Measurements from ENCODE around the gene UBA1.

The UBA1 gene

DNA sequence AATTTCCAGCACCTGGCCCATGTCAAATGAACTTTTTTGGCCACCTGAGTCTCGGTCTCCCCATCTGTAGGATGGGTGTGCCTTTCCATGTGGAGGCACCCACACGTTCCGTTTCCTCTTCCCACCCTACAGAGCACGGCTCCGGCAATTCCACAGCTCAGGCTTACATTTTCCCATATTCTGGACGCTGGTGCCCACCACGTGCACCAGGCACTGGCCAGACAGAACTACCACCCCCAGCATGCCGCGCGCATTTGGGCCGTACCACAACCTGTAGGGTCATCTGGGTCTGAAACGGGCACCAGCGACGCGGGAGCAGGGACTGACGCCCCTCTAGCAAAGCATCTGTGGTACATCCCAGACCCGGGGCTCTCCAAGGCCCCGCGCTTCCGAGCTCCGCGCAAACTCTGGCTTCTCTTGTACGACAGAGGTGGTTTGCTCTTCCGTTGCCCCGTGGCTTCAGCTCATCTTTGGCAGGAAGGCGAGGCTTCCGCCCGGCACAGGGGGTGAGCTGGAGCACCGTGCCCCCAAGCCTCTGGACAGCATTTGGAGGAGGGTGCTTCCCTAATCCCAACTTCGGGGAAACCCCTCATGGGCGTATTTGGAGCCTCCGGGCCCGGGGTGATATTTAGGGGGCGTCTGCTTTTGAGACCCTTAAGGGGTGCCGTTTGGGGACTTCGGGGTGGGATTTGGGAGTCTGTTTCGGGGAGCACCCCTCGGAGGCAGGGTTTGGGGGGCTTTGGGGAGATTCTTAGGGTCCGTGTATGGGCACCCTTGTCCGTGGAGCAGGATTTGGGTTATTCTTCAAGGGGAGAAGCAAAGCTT is 3.0 kb upstream of the UBA1 start:
- peak; percentile 65 for DNase-seq

DNA sequence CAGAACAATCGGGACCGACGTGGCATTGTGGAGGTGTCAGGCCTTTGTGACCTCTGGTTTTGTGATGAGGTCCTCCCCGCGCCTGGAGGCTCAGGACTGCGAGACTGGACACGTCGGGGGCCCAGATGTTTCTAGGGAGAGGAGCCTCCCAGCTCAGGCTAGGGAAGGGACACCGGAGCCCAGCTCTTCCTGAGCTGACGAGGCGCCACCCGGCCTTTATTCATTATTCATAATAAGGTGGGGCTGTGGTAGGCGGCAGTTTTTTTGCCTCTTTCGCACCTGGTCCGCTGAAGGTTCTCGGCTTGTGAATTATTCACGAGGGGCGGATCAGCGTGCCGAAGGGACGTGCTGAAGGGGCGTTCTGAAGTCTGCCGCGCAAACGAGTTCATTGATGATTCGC is 2.3 kb upstream of the UBA1 start:
- DNase-seq: no peak

GRCh38 chrX:47191806-47192401 is 1.7 kb upstream of the UBA1 start:
- no peak for DNase-seq

GRCh38 chrX:47194194-47194787 is 662 bp downstream of the UBA1 start:
- no peak for DNase-seq

DNA sequence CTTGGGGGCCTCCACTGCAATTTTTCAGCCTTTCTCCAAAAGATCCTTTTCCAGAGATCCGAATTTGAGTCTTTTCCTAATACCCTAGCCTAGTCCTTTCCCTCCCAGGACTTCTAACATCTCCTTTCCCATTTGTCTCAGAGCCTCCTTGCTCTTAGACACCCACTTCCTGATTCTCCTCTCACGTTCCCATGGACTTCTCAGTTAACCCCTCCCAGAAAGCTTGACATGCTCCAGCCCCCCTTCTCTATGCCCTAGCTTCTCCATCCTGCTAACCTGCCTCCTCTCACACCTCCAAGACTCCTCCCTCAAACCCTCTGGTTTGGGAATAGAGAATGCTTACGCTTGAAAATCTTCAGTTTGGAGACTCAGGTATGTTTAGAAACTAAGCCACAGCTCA is 2.5 kb downstream of the UBA1 start:
- DNase-seq: no peak

DNA sequence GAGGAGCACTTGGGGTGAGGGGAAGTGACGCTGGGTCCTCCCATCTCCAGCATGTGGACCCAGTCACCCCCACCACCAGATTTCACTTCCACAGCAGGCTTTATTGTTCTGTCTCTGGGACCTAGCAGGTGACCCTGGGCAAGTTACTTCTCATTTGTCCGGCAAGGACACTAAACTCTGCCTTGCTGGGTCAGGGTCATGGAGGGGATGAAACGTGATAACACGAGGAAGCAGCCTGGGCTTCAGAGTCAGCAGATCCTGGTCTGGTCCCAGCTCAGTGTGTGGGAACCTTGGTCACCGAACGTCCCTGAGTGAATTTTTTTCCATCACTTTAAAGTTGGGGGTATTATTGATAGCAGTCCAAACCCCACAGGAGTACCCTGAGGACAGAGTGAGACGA is 3.9 kb downstream of the UBA1 start:
- DNase-seq: no peak

GRCh38 chrX:47198026-47198686 is 4.5 kb downstream of the UBA1 start:
- no peak for DNase-seq

DNA sequence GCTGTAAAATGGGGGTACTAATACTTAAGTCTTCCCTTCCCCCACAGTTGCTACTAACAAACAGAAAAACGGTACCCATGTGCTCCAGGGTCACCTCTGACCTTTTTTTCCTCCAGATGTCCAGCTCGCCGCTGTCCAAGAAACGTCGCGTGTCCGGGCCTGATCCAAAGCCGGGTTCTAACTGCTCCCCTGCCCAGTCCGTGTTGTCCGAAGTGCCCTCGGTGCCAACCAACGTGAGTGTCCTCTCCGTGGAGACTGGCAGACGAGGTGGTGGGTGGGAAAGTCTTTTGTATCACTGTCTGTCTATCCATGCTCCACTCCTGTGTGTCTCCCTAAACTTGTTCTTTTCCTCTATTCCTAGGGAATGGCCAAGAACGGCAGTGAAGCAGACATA is 5.1 kb downstream of the UBA1 start:
- no peak for DNase-seq

DNA sequence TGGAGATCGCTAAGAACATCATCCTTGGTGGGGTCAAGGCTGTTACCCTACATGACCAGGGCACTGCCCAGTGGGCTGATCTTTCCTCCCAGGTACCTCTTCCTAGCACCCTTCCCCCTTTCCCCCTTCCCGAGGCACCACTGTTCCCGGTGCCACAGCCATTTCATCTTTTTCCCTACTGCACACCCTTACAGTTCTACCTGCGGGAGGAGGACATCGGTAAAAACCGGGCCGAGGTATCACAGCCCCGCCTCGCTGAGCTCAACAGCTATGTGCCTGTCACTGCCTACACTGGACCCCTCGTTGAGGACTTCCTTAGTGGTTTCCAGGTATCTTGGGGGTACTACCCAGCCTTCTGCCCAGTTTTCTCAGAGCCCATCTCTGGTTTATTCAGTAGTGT is 5.7 kb downstream of the UBA1 start:
- DNase-seq: no peak

DNA sequence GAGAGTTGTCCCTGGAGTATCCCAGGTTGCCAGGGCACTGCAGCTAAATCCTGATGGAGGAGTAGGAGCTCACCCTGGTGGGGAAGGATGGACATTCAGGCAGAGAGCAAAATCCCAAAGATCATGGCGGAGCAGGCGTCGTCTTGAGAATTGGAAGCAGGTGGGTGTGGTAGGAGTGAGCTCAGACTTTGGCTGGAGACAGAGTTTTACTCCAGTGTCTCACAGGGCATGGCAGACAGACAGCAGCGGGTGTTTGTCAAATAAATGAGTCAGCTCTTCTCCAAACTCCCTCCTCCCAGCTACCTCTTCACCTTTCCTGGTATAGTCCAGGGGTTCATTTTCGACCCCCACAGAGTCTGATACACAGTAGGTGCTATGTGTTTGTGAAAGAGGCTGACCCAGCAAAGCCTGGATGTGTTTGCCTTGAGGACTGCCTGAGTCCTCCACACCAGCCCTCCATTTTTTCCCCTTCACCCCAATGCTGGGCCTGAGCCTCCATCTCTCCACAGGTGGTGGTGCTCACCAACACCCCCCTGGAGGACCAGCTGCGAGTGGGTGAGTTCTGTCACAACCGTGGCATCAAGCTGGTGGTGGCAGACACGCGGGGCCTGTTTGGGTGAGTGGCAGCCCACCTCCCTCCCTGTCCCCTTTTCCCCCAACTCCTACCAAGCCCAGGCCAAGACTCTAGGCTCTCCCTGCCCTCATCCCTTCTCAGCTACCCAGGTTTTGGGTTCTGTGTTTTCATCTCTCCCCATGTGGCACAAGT is 6.9 kb downstream of the UBA1 start:
- no peak for DNase-seq

DNA sequence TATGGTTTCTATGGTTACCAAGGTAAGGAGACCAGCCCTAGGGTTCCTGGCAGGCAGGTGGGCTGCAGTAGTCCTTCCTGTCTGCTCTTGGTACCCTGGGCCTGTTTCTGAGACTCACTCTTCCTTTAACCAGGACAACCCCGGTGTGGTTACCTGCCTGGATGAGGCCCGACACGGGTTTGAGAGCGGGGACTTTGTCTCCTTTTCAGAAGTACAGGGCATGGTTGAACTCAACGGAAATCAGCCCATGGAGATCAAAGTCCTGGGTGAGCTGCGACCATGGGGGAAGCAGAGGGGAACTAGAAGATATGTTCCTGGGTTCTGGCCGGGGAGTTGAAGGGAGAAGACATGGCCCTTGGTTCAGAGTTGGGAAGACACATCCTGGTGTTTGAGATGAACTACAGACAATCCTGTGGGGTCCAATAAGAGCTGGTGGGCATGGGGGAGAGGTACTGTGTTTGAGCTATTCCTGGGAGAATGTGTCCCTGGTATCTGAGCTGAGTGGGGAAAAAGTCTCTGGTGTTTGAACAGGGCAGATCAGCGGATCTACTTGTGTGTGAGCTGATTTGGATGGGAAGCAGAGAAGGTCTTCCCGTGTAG is 7.8 kb downstream of the UBA1 start:
- no peak for DNase-seq

DNA sequence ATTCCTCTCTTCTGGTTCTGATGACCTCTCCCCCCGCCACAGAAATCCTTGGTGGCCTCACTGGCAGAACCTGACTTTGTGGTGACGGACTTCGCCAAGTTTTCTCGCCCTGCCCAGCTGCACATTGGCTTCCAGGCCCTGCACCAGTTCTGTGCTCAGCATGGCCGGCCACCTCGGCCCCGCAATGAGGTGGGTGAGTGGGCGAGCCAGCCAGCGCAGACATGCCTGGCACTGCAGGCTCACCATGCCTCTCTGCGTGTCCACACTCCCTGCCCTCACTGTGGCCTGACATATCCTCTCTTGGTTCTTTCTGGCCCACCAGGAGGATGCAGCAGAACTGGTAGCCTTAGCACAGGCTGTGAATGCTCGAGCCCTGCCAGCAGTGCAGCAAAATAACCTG is 8.7 kb downstream of the UBA1 start:
- DNase-seq: no peak

DNA sequence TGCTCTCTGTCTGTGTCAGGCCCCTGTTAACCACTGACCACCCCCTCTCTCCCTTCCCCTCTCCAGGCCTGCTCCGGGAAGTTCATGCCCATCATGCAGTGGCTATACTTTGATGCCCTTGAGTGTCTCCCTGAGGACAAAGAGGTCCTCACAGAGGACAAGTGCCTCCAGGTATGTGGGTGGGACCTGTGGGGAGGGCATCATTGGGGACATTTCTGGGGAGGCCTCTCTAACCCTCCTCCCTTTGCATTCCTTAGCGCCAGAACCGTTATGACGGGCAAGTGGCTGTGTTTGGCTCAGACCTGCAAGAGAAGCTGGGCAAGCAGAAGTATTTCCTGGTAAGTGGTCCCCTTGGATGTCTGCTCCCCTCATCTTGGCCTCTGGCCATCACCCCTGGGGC is 9.2 kb downstream of the UBA1 start:
- no peak for DNase-seq

DNA sequence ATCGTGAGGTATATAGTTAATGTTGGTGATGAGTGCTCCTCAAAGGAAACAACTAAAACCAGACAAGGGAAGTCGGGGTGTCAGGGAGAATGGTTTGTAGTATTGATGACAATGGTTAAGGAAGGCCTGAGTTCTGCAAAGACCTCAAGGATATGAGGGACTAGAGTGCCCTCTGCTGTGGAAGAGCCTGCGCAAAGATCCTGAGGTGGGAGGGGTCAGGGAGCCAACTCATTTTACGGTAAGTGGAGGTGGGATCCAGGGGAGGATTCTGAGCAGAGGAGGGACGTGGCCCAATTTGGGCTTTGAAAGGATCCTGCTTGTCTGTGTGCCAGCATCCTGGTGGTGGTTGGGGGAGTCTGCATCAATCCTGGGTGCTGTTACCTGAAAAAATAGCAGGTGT is 11.3 kb downstream of the UBA1 start:
- DNase-seq: no peak

DNA sequence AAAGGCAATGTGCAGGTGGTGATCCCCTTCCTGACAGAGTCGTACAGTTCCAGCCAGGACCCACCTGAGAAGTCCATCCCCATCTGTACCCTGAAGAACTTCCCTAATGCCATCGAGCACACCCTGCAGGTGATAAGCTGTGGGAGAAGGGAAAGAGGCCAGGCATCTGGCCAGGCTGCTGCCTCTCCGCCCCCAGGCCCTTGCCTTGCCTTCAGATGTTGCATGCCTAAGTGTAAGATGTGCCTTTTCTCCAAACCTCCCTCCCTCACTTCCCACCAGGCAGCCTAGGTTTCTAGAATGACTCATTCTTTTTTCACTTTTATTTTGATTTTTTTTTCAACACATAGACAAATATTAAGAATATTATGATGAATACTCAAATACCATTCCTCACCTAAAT is 12.7 kb downstream of the UBA1 start:
- no peak for DNase-seq

GRCh38 chrX:47208108-47208507 is 14.5 kb downstream of the UBA1 start:
- no peak for DNase-seq

GRCh38 chrX:47209508-47210238 is 16.0 kb downstream of the UBA1 start:
- no peak for DNase-seq

DNA sequence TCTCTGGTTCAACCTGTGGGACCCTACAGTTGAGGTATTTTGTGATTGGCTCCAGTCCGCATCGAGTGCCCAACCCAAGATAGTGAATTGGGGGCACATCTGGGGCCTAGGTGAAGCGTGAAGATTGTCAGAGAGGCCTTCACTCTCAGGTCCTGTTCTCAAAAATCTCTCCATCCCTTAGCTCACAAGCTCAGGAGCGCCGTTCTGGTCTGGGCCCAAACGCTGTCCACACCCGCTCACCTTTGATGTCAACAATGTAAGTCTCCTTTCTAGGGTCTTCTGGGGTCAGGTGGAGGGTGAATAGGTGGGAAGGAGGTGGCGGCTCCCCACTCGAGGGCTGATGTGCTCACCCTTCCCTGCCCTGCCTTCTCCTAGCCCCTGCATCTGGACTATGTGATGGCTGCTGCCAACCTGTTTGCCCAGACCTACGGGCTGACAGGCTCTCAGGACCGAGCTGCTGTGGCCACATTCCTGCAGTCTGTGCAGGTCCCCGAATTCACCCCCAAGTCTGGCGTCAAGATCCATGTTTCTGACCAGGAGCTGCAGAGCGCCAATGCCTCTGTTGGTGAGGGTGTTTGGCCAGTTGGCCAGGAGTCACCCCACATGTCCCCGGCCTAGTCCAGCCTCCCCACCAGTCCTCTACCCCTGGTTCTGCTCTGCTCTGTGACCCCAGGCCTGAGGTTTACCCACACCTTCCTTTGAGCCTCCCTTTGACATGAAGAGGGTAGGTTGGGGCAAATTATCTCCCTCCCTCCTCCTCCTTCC is 17.2 kb downstream of the UBA1 start:
- DNase-seq: no peak

- no peak for DNase-seq
These were observed 19.0 kb downstream of the UBA1 start for GRCh38 chrX:47212381-47213293.

- no peak for DNase-seq
These were observed 20.9 kb downstream of the UBA1 start for GRCh38 chrX:47214435-47215077.

Data from NCI-H1694 treated with DMSO at 0.1 percent for 48 hours (cell line).